IPS-18c (cell line): ENCODE results near the gene MAD2L1BP.
A peak's percentile ranks its signal among the peaks of the same experiment; 100 is the strongest.
"Not testable (repeated sequence)": the region's sequence is repeated elsewhere in the genome, so short reads cannot be mapped to it uniquely, and the experiment has no call there.

ENCODE experiments used
- H3K4me3 ChIP-seq: 2 replicates; pipeline ENCODE4 v1.7.0; 2013; ENCODE audit warnings: low read depth, mild to moderate bottlenecking, low read length, moderate library complexity; ENCODE audit not compliant: insufficient read depth
- H3K9me3 ChIP-seq: one replicate; pipeline ENCODE4 v1.6.1; 2013; ENCODE audit warnings: mild to moderate bottlenecking, low read length, moderate library complexity; ENCODE audit not compliant: control insufficient read depth, insufficient read depth

The MAD2L1BP gene

DNA sequence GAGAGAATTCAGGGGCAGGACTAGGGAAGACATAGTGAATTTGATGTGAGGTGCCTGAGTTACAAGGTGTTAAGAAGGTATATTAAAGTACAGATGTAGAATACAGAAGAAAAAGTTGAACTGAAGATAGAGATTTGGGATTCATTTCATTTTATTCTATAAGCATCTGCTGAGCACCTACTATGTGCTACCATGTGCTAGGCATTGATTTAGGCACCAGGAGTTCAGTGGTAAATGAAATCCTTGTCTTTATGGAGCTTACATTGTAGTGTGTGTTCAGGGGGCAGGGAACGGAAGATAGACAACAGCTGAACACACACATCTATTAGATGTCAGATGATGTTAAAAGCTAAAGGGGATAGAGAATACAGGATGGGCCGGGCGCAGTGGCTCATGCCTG, 12.0 kb downstream of the MAD2L1BP start:
- H3K9me3 ChIP-seq = no peaks in the 10 kb centered on the region

DNA sequence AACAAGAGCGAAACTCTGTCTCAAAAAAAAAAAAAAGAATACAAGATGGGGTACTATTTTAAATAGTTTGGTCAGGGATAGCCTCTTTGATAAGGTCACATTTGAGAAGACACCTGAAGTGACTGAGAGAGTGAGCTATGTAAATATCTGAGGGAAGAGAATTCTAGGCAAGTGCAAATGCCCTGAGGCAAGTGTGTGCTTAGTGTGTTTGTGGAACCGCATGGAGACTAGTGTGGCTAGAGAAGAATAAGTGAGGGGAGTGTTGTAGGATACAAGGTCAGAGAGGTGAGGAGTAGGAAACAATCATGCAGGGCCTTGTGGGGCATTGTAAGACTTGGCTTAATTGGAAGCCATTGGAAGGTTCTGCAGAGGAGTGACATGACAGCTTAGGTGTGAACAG, 12.6 kb downstream of the MAD2L1BP start:
- Histone ChIP-seq H3K9me3 (no peaks in the 10 kb centered on the region), H3K4me3 (no peak overlapping the region)

More for the DNA sequence above, 12.0 kb downstream of the MAD2L1BP start:
- no peak overlapping the region for H3K4me3 ChIP-seq

GRCh38 chr6:43652822-43653221, 17.2 kb downstream of the MAD2L1BP start:
- H3K4me3 ChIP-seq, H3K9me3 ChIP-seq: not testable (repeated sequence)

DNA sequence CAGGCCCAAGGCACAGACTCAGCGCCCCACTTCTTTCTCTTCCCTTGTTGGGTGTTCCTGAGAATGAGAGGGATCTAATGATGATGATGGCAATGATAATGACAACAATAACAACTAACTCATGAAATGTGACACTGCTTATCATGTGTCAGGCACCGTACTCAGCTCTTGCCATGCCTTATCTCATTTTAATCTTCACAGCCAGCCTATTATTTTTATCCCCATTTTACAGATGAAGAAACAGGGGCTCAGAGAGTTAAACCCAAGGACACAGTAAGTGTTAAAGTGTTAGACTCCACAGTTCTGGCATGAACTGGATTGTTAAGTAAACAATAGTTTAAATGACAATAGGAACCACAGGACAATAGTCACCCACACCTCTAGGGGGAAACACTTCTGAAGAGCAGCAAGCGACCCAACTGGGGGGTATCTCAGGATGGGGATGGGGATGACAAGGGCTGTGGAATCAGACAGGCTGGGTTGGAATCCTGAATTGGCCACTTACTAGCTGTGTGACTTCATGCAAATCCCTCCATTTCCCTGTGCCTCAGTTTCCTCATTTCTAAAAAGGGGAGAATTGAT, 21.7 kb downstream of the MAD2L1BP start:
- Histone ChIP-seq H3K4me3 (no peak overlapping the region), H3K9me3 (peaks cover 4% of the 10 kb centered on the region)

DNA sequence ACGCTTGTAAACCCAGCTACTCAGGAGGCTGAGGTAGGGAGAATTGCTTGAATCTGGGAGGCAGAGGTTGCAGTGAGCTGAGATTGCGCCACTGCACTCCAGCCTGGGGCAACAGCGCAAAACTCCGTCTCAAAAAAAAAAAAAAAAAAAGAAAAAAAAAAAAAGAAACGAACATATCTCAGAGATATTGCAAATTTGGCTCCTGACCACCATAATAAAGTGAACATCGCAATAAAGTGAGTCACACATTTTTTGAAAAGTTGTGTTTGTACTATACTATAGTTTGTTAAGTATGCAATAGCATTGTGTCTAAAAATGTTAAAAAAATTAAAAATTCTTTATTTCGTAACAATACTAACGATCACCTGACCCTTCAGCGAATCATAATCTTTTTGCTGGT, 22.5 kb downstream of the MAD2L1BP start:
- Histone ChIP-seq H3K9me3 (peaks cover 4% of the 10 kb centered on the region), H3K4me3 (no peak overlapping the region)

GRCh38 chr6:43662948-43663347, 27.3 kb downstream of the MAD2L1BP start:
- not testable (repeated sequence) for H3K4me3 ChIP-seq, H3K9me3 ChIP-seq

DNA sequence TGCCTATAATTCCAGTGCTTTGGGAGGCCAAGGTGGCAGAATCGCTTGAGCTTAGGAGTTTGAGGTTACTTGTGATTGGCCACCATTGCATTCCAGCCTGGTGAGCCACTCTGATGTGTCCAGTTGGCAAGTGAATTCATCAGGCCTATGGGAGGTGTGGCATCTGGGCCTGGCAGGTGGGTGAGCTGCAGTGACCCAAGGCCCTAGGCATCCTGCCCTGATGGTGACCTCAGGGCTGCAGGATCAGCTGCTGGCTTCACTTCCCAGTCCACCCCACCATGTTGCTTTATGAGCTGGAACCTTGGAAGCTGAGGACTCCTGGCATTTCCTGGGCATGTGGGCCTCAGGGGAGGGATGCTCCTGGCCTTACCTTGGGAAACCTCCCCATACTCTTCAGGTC, 29.7 kb downstream of the MAD2L1BP start:
- no peak overlapping the region for H3K4me3 ChIP-seq

DNA sequence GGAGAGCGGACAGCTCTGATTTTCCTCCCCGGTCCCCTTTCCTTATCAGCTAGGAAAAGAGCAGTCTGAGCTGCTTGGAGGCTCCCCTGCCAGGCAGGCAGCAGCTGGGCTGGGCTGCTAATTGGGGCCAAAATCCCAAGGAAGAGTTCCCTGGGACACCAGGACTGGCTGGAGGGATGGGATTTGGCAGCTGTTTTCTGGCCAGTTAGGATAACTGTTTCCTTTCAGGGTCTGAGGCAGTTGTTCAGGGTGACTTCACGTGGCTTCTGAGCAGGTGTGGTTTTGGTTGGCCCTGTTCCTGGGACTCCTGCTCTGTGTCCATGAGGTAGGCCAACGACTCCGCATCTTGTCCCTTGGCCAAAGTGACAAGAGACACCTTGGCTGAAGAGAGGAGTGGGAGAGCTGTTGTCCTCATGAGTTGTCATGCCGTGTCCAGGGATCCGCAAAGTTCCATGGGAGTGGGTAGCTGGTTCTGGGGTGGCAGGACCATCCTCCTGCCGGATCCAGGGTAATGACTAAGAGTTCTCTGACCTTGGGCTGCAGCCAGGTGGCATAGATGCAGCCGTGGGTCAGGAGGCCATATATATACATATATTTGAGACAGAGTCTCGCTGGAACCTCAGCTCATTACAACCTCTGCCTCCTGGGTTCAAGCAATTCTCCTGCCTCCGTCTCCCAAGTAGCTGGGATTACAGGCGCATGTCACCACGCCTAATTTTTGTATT, 30.7 kb downstream of the MAD2L1BP start:
- Histone ChIP-seq H3K4me3 (no peak overlapping the region), H3K9me3 (no peaks in the 10 kb centered on the region)

More for the DNA sequence above, 29.7 kb downstream of the MAD2L1BP start:
- no peaks in the 10 kb centered on the region for H3K9me3 ChIP-seq

GRCh38 chr6:43667245-43668150, 31.9 kb downstream of the MAD2L1BP start:
- Histone ChIP-seq H3K9me3 (no peaks in the 10 kb centered on the region), H3K4me3 (peak overlapping the region; percentile 9; the same call in 1 of the 2 replicates)

GRCh38 chr6:43668151-43669028, 32.8 kb downstream of the MAD2L1BP start:
- H3K4me3 ChIP-seq = 0 out of 2 replicates have a peak overlapping the region, but pooled peaks have one; percentile 9

GRCh38 chr6:43669050-43669921, 33.6 kb downstream of the MAD2L1BP start:
- Histone ChIP-seq H3K9me3 (no peaks in the 10 kb centered on the region), H3K4me3 (no peak overlapping the region)

More at GRCh38 chr6:43668151-43669028, 32.8 kb downstream of the MAD2L1BP start:
- H3K9me3 ChIP-seq = no peaks in the 10 kb centered on the region

DNA sequence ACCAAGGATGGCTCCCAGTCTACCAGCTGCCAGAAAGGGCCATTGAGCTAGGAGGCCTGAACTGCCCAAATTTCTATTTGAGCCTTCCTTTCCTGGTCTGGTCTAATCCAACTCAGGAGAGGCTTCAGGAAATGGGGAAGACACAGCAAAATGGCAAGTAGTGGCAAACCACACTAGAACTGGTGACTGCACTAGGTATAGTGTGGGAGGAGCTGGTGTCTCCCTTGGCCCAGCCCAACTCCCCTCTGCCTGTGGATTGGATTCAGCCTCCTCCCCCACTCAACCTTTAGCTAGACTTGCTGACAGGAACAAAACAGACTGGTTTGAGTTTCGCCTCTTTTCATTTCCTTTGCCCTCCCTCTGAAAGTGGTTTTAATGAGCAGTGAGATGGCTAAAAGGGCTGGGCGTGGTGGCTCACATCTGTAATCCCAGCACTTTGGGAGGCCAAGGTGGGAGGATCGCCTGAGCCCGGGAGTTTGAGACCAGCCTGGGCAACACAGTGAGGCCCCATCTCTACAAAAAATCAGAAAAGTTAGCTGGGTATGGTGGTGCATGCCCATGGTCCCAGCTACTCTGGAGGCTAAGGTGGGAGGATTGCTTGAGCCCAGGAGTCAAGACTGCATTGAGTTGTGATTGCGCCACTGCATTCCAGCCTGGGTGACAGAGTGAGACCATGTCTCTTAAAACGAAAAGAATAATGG, 34.4 kb downstream of the MAD2L1BP start:
- H3K9me3 ChIP-seq = no peaks in the 10 kb centered on the region
- H3K4me3 ChIP-seq = no peak overlapping the region

GRCh38 chr6:43670623-43670986, 35.0 kb downstream of the MAD2L1BP start:
- no peak overlapping the region for H3K4me3 ChIP-seq
- no peaks in the 10 kb centered on the region for H3K9me3 ChIP-seq

DNA sequence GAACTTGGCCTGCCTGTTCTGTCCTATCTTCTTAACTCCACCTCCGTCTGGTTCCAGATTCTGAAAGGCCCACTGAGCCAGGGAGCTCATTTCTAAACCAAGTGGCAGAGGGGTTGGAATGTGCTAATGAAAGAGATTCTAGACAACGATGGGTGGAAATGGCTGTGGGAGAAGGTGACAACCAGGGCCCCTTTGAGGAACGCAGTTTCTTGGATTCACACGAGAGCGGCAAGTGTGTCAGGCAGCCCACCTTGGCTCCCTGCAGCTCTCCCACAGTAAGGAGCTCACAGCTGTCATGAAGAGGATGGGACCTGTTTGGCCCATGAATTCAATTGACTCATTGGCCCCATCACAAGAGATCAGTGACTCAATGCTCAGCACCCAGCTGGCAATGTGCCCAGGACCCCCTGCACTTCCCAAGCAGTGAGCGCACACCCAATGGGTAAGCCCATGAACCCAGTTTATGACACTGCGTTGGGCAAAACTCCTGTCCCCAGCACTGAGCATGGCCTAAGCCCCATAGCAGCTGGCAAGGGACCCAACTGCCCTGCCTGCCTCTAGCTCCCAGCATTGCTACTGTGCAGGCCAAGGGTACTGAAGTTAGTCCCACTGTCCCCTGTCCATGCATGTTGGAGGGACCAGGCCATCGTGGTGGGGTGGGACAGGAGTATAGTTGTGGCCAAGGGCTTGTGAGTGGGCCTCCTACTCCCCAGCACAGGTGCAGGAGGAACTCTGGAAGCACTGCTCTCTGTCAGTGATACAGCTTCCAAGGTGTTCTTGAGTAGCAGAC, 35.6 kb downstream of the MAD2L1BP start:
- Histone ChIP-seq H3K4me3 (no peak overlapping the region), H3K9me3 (no peaks in the 10 kb centered on the region)
